ENCODE measurements around the gene DKK3.
A peak's percentile ranks its signal among the peaks of the same experiment; 100 is the strongest.

The DKK3 gene

DNA sequence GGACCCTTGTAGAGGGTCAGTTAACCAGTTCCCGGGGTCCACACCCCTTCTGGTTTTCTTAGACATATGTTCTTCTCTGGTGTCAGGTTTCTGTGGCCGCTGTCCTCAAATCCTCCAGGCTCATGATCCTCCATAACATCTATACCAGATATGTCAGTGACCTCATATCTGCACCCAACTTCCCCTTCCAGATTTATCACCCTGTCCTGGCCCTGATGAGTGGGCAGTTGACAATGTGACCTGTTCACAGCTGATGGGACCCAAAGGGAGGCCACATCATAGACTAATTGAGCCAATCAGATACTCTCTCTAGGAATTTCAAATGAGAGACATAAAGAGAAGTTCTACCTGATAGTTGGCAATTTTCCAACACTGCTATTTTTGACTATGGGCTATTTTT lies 5.1 kb downstream of the DKK3 start:
- DNase-seq = no peak

DNA sequence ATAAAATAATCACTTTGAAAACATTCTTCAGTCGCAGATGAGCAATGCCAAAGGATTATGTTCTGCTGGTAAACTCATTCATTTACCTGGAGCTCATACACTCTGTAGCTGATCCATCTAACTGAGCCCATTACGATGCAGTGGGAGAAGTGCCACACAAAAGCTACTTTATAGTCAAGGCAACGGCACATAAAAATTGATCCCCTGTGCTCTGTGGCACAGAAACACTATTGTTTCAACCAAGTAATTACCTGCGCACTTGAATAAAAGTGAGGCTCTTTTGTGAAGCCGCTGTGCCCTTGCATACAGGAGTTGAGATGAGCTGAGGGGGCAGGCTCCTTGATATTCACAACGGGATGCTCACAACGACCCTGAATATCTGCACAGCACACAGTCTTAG lies 7.2 kb downstream of the DKK3 start:
- no peak for DNase-seq

DNA sequence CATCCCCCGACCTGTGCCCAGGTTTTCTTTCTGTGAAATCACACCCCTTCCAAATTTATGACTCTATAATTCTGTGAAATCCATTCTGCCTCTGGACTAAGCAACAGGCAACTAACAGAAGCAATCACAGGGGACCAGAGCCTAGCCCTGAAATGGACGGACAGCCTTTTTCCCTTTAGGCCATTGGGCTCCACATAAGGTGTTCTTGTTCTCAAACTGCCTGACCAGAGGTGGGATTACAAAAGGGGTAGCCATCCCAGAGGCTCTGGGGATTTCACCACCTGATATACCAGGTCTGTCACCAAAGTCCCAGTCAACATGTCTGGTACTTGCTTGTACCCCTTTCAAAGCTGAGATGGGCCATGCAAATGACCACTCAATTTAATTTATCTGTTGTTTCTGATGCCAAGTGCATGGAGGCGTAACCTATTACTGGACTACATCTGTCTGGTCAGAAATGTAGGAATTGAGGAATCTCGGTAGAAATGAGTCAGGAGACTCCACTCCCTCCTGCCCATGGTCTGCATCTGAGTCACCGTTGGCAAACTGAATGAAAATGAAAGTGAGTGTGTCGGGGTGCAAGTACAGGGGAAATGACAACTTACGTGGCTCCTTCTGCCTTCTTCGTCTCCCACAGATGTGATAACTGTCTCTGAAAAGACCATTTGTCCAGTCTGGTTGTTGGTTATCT lies 10.2 kb downstream of the DKK3 start:
- no peak for DNase-seq

DNA sequence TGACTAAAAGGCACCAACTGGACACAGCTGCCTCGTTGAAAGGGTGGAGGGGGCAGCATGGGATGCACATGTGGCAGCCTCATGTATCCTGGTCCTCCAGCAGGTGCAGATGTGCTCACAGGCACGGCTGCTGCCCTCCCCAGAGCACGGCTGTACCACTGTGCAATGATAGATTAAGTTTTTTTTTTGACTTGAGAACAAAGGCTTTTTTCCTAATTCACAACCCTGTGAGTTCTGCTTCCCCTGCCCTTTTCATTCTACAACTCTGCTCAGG lies 11.4 kb downstream of the DKK3 start:
- DNase-seq = no peak

DNA sequence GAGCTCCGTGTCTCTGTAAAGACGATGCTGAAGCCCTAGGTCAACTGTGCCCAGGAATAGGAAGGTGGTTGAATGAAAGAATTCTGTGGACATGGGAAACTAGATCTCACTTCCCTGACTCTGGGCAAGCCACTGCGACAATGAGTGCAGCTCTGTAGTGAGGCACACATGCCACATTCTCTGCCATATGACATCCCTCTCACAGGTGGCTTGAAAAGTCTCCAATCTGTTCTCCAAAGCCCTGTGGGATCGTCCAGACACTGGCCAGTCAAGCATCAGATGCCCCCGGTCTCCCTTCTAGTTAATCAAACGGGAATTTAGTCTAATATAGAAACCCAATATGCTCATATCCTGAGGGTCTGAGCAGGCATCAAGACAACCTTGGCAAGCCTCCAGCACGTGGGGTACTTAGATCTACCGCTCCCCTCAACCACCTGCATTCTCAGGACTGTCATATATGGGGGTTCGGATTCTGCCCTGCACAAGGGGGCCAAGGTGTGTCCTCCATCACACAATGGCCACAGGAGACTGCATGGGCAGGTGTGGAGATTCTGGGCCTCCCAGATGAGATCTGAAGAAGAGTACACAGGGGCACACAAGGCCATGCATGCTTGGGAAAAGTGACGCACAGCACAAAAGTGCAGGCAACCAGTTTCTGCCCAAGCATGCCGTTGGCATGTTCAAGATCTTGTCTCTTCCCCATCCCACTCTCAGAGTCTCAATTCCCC lies 11.9 kb downstream of the DKK3 start:
- no peak for DNase-seq

DNA sequence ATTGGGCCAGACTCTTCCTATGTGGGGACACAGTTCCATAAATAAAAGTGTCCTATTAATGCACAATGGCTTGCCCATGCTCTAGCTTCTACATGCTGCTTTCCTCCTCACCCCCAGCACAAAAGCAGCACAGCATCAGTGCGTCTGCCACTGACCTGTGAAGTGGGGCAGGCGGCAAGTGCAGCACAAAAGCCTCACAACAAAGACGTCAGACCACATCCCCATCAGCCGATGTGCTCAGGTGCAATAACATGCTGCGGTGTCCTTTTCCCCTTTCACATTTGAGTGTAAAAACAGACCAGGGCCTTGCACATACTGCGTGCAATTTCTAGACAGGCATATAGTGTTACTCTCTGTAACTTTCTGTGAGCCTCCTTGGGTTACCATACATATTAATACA lies 12.8 kb downstream of the DKK3 start:
- no peak for DNase-seq

DNA sequence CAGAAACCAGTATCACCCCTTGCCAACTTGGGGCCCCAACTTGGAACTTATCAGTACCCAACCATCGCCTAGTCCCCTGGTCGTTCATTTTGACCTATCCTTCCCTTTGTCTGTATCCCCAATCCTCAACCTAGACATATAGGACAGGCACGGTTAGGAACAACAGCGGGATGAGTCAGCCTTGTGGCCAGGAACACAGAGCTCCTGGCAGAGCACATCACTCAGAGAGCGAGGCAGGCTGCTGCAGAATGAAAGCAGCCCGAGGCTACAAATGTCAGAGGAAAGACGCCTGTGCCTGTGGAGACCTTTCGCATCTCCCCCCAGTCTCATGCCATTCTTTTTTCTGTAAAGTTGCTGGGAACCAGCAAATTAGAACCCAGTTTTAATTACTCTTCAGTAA lies 14.6 kb downstream of the DKK3 start:
- no peak for DNase-seq

DNA sequence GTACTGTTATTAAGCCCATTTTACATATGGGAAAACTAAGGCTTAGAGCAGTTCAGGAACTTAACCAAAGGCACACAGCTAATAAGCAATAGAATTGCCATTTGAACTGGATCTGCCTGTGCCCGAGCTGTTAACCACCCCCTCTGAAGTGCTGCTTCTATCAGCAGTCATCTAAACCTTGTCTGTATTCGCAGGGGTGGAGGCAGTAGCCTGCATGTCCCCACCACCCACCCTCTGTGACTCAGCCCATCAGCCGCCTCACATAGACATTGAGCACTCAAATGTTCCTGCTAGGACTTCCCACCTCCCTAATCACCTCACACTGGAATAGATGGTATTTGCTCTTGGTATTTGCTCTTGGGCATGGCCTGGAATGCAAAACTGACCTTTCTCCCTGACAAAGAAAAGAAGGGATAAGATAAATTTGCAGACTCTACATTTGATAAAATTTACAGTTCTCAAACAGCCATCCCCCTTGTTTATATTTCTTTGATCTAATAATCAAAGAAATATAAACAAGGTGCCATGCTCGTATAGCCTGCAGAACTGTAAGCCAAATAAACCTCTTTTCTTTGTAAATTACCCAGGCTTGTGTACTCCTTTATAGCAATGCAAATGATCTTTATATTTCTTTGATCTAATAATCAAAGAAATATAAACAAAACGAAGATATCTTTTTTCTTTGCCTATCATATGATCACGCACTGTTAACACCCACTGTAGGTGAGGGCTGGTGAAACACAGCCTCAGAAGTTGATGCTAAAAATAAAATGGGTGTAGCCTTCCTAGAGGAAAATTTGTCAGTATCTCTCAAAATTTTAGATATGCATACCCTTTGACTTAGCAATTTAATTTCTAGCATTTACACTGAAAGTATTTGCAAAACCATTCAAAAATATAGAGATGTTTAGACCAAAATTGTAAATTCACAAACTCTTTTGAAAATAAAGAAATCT lies 15.9 kb downstream of the DKK3 start:
- no peak for DNase-seq

DNA sequence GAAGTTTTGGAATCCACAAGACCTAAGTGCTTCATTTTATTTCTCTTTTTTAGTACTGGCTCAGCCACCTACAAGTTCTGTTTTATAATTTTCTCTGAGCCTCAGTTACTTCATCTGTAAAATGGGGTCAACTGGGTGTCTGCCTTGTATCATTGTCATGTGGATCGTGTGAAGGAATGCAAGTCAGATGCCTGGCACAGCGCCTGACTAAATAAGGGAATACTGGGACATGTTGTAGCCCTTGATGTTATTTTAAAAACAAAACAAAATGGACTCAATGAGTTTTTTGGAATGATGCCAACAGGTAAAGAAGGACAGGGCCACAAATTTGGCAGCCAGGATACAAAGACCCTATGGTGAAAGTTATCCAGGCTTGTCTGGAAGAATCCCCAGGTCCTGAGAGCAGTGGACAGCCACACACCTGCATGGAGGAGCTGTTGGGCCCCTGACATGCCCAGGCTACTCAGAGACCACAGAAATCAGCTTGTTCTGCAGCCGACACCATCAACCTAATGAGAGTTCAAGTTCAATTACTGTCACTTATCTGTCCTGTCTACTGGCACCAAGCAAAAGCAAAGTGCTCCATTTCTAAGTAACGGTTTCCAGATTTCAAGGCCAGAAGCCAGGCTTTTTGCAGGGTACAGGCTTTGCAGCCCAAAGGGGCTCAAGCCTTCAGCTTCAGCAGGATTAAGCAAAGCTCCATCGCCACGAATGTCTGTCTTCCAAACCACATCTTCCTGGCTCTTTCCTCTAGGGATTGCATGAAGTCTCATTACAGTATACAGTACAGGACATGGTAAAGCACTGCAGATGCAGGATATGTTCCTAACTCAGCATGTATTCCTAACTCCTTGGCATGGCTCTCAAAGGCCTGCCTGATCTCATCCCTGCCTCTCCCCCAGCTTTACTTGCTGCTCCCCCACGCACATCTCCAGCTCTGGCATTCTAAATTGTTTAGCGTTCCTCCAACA lies 18.4 kb downstream of the DKK3 start:
- DNase-seq = no peak

DNA sequence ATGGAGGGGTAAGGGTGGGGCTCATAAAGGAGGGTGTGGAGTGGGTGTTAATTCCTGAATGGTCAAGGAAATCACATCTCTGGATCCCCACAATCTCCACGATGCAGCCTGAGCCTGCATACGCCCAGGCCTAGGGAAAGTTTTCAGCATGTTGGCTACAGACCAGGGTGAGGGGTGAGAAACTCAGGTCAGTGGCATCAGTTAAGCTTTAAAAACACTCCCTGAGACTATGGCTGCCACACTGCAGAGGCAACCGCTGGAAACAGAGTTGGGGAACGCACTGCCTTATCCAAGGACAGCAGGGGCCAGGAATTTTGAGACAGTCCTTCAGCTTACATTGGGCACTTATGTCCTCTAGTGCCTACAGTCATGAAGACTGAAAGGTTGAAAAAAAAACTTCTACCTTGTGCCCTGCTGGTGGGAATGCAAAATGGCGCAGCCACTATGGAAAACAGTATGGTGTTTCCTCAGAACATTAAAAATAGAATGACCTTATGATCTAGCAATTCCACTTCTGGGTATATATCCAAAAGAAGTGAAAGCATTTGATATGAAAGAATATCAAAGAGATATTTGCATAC lies 19.7 kb downstream of the DKK3 start:
- DNase-seq = no peak

DNA sequence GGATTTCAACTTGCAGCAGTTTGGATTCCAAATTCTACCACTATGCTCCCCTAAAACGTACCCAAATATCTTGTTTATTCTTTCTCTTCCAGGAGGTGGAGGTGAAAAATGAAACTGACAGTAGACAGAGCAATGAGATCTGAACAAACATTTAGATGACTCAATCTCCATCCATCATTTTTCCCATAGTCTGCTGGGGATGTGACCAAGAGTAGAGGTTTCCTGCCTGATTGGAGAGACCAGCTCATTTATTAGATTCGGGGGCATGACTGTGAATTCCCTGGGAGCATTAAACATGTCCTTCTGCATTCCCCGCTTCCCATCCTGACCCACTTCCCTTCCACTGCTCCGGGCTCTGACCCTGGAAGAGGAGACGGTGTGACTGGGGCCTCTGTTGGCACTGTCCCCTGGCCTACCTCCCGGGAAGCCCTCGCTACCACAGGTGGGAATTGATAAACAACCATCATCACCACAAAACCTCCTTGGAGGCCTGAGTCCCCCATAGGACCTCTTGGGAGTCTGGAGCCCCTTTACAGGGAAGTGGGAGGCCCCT lies 20.3 kb downstream of the DKK3 start:
- DNase-seq = no peak

DNA sequence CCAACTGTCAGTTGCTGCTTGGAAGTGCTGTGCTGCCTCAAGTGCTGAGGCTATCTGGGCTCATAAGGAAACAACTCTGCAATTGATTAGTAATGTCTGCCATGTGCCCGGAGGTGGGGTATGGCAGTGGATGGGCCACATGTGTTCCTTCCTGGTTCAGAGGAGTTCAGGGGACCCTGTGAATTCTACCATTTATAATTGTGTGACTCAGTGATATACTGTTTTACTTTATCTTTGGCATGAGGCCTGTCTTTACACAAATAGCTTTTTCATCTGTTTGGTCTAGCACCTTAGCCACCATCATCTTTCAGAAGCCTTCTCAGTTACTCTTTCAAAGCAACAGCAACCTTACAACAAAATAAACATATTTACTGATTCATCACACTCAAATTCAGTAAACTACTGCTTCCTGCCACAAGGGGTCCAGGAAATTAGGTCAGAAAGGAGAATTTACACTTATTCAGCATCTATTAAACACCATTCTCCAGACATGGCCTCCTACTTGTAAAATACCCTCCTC lies 20.9 kb downstream of the DKK3 start:
- peak; percentile 20 for DNase-seq

DNA sequence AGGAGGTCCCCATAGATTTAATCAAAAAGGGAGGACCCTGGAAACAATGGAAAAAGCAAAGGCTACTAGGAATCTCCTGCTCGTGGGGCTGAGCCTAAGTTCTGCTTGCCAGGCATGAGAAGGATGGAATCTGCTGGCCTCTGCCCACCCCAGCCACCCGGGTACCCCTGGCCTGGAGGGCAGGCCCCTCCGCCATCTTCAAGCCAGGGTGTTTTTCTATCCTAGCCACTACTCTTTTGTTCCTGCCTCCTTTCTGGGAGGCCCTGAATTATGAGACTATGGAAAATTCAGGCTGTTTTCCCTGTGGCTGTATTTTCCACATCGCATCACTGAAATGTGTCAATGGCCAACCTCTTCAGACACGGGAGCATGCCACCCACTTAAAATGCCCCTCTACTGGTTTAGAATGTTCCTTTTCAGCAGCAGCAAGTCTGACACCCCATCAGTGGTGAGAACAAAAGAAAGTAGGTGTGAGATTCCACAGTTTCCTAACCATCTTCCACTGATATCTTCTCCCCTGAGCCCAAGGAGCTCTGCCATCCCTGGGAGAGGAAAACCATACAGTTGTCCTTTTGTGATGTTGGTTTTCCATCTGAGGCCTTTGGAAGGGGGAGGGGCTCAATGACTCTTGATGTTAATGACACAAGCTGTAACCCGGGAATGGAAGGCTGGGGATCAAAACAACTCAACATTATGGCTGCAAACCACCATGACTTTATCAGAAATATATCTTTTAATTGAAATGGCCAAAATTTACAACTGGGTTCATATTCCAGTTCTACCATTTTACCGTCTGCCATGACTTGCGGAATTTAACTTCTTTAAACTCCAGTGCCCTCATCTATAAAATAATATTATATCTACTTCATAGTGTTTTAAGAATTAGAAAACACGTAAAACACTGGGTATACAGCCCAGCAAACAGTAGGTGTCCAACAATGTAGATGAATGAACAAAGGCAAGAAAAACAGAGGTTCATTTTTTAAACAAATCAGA lies 22.2 kb downstream of the DKK3 start:
- no peak for DNase-seq

DNA sequence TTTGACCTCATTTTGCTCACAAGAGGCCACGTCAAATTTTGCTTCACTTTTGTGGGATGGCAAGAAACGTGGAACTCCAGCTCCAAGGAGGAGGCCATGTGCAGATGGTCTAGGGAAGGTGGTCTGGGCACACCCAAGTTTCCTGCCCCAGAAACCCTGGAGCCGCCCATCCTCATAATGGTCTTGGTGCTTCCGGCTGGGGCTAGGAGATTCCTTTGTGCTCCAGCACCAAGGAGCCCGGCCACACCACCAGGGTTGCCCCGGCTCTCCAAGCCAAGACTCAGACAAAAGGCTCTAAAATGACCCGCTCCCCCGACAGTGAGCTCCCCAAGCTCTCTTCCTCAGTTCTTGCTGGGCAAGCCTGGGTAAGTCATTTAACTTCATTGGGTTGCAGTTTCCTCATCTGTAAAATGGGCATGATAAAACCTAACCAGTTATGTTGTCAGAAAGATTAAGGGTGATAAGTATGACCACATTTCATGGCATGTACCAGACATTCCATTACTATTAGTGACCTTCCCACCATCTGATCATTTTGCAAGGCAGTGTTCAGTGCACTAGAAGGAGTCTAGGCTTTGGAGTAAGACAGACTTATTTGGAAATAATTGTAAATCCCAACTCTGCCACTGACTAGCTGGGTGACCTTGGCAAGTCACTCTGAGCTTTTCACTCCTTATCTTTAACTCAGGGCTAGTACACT lies 23.3 kb downstream of the DKK3 start:
- no peak for DNase-seq

DNA sequence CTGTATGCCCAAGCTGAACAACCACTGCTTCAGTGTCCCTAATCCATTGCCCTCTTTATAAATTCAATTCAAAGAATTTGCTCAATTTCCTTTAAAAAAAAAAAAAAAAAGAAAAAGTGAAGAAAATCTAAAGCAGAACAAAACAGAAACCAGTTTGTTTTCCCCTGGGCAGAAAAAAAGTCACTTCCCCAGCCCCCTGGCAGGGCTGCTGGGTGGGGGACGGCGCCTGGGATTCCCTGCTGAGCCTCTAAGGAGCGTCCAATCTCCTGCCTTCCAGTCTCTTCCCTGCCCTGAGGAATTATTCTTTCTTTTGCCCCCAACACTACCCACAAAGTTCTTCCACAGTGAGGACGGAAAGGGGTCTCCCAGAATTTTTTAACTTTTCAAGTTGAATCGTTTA lies 23.9 kb downstream of the DKK3 start:
- DNase-seq = no peak

DNA sequence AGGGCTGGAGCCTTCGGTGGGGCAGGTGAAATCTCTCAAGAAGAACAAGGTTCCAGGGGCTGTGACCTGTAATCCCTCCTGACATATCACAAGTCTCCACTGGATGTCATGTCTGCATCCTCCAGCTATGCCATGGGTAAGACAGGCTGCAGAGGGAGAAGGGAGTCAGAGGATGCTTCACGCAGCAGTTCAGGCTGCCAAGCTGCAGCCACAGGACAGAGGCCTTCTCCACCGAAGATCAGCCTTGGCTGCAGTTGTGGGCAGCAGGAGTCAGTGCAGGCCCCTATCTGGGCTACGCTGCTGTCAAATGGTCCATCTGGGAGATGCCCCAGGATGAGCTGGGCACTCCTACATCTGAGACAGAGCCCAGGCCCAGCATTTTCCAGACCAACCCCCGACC lies 25.0 kb downstream of the DKK3 start:
- no peak for DNase-seq

DNA sequence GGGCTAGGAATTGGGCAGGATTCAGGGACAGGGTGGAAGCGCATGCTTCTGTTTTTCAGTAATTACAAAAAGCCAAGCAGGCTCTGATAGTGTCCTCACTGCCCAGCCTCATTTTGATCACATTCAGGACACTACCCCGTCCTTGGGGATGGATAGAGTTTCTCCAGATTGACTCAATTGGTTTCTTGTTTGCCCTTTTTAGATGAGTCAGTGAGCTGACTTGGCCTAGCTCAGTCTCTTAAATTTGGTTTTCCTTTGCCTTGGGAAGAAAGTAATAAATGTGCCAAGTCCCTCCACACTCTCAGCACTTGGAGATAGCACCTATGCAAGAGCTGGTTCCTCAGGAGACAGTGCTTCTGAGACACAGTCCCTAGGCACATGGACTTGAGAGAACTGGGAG lies 25.5 kb downstream of the DKK3 start:
- DNase-seq = no peak

DNA sequence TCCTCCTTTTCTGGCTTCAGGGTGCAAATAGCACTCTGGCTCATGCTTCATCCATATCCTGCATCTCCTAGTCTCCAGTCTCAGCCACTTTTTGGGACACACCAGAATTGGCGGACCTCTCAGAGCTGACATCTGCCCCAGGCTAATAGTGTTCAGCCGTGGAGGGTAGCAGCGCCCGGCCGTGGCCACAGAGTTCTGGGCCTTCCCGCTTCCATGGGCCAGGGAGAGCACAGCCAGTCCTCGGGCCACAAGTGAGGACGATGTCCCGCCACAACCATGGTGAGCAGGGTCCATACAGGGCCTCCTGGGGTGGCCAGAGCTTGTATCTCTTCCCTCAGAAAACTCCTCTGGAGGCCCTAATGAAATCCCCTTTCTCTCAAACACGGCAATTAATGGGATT lies 26.0 kb downstream of the DKK3 start:
- no peak for DNase-seq

DNA sequence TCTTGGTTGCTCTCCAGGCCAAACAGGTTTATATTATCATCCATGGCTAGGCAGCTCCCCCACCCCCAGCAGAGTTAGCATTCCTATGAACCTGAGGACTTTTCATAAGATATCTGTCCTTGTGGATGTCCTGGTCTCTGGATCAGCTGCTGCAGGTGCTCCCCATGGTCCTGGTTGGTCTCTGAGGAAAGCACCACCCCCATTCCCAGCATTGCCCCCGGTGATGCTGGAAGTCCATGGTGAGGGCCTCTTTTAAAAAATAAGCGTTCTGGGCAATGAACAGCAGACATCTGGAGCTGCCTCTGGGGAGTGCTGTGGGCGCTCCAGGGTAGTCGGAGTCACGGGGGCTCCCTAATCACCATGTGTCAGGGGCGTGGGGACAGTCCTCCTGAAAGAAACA lies 26.6 kb downstream of the DKK3 start:
- DNase-seq = no peak

DNA sequence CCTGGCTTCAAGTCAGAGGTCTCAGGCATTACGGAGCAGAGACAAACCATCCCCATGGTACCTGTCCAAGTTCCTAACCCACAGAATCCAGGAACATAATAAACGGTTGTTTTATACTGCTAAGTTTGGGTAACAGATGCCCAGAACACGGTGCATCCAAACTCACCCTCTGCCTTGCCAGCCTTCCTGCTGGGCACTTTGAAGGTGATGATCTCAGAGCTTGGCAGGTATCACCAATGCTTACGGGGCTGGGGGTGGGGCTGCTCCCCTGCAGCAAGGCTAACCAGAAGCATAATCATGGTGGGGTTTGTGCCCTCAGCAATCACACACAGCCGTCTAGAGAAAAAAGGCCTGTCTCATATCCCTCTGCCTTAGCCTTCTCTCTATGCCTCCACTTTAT lies 27.1 kb downstream of the DKK3 start:
- no peak for DNase-seq

Data from hematopoietic multipotent progenitor cell treated with erythropoietin and hydrocortisone succinate and interleukin-3 and kit ligand, for 8 days (in vitro differentiated cells).